ENCODE data around the gene ZSCAN25. TPM values are rescaled to one million over a fixed set of nuclear protein-coding genes. Genes with fewer than 3 reads are reported as not detected.
"Not testable (repeated sequence)": the region's sequence is repeated elsewhere in the genome, so short reads cannot be mapped to it uniquely, and the experiment has no call there.

The ZSCAN25 gene
- total RNA-seq, result 10 to 100 TPM; 10.9 to 26.5 (median 18.4) TPM

DNA sequence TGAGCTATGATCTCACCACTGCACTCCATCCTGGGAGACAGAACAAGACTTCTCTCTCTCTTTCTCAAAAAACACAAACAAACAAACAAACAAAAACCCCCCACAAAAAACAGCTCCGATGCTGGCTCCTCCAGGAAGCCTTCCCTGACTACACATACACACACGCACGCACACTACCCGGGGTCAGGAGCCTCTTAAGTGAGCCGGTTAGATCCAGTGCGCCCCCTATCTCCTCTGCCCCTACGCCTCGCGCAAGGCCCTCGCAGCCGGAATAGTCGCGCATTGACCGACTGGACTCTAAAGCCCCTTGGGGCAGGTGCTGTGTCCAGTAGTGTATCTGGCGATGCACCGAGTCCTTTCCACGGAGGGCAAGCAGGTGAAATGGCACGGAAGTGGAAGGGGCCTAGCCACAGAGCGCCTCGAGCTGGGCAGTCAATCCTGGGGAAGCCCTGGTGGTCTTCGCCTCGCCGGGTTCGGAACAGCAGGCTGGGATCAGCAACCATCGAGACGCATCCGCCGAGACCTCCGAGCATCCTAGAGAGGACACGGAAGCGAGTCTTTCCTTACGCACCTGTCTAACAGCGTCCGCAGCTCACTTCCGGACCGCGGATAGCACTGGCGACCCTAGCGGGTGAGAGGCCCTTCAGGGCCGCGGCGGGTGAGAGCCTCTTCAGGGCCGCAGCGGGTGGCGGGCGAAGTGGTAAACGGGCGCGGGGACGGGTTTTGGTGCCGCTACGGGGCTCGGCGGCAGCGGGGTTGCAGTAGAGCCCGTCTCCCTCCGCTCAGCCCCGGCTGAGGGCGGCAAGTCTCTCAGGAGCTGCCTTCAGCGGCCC, at the start of gene ZSCAN25:
Gene ZSCAN25, plus strand, starts transcription at position 588 of the 833 bp plus-strand sequence. CDS start 2,661 bp downstream, outside the sequence.
- H3K9me3 ChIP-seq, result no peaks in the 10 kb centered on the region
- H3K4me1 ChIP-seq, result peaks cover 0 to 25% (median 7%) of the 10 kb centered on the region in 3 donors
- 0% methylated on average over 2 to 4 of the region's 60 CpGs for WGBS, 2 donors (ENCODE audit: low coverage in 1 of 2)
- no peaks in the 10 kb centered on the region for H3K27me3 ChIP-seq
- peaks cover 0 to 35% of the 10 kb centered on the region in 2 donors for H3K36me3 ChIP-seq
- peak within 1 kb of the TSS; percentile 86 to 96 for H3K4me3 ChIP-seq
- H3K27ac ChIP-seq, result peak within 1 kb of the TSS; percentile 81 to 92 (median 88)
- ATAC-seq, result peak; percentile 97
- TF ChIP-seq POLR2AphosphoS5 (IDR thresholded peaks at IDR 0.05), result peak; percentile 71
- TF ChIP-seq EP300 (IDR thresholded peaks at IDR 0.05), result no peak
- TF ChIP-seq, protein P1, sequence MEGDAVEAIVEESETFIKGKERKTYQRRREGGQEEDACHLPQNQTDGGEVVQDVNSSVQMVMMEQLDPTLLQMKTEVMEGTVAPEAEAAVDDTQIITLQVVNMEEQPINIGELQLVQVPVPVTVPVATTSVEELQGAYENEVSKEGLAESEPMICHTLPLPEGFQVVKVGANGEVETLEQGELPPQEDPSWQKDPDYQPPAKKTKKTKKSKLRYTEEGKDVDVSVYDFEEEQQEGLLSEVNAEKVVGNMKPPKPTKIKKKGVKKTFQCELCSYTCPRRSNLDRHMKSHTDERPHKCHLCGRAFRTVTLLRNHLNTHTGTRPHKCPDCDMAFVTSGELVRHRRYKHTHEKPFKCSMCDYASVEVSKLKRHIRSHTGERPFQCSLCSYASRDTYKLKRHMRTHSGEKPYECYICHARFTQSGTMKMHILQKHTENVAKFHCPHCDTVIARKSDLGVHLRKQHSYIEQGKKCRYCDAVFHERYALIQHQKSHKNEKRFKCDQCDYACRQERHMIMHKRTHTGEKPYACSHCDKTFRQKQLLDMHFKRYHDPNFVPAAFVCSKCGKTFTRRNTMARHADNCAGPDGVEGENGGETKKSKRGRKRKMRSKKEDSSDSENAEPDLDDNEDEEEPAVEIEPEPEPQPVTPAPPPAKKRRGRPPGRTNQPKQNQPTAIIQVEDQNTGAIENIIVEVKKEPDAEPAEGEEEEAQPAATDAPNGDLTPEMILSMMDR (IDR thresholded peaks at IDR 0.05), result peak in 1 of 4 experiments; percentile 69
- TF ChIP-seq POLR2A (IDR thresholded peaks at IDR 0.05), result peak; percentile 45 to 51

DNA sequence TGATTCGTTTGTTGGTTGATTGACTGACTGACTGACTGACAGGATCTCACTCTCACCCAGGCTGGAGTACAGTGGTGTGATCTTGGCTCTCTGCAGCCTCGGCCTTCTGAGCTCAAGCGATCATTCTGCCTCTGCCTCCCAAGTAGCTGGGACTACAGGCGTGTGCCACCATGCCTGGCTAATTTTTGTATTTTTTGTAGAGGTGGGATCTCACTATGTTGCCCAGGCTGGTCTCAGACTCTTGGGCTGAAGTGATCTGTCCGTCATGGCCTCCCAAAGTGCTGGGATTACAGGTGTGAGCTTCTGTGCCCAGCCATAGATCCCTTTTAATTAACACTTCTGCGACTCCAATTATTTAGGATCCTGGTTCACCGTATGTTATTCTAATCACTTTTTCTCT, 48.0 kb upstream of the ZSCAN25 start:
- H3K27me3 ChIP-seq, H3K27ac ChIP-seq, H3K4me3 ChIP-seq, H3K4me1 ChIP-seq, H3K9me3 ChIP-seq, ATAC-seq: not testable (repeated sequence)
- peaks cover 0 to 84% of the 10 kb centered on the region in 2 donors for H3K36me3 ChIP-seq
- WGBS, 2 donors (ENCODE audit: low coverage in 1 of 2), result 92 to 98% methylated on average over 6 to 7 of the region's 7 CpGs

DNA sequence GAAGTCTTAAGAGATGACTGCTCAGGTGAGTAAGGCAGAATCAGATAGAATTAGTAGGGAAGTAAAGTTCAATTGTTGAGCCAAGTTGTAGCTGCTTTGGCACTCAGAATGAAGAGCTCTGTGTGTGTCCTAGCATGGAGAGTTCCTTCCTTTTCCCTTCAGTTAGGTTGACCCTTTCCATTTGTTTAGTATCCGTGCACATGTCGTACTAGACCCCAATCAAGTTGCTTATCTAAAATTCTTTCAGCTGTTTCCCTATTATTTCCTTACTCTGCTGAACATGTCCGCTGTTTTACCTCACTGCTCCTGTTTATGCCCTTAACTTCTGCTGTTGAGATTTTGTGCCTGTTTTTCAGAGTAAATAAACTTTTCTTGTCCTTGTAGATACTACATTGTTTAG, 45.0 kb upstream of the ZSCAN25 start:
- Histone ChIP-seq H3K36me3 (peaks cover 0 to 66% of the 10 kb centered on the region in 2 donors), H3K9me3 (no peaks in the 10 kb centered on the region), H3K4me1 (no peaks in the 10 kb centered on the region), H3K4me3 (no peak overlapping the region), H3K27me3 (no peaks in the 10 kb centered on the region), H3K27ac (no peak overlapping the region)
- no peak for ATAC-seq
- WGBS, 2 donors (ENCODE audit: low coverage in 1 of 2), result 82 to 94% methylated on average over 2 to 3 of the region's 3 CpGs
- TF ChIP-seq POLR2AphosphoS5 (IDR thresholded peaks at IDR 0.05) (no peak), EP300 (IDR thresholded peaks at IDR 0.05) (no peak), POLR2A (IDR thresholded peaks at IDR 0.05) (no peak)
- TF ChIP-seq, protein P1 (IDR thresholded peaks at IDR 0.05), result no peak

DNA sequence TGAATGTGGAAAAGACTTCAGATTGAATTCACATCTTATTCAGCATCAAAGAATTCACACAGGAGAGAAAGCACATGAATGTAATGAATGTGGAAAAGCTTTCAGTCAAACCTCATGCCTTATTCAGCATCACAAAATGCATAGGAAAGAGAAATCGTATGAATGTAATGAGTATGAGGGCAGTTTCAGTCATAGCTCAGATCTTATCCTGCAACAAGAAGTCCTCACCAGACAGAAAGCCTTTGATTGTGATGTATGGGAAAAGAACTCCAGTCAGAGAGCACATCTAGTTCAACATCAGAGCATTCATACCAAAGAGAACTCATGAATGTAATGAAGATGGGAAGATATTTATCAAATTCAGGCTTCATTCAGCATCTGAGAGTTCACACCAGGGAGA, 43.5 kb upstream of the ZSCAN25 start:
- H3K27me3 ChIP-seq, result no peaks in the 10 kb centered on the region
- 85 to 100% methylated on average over 1 of the region's 1 CpG for WGBS, 2 donors (ENCODE audit: low coverage in 1 of 2)
- H3K4me3 ChIP-seq, result no peak overlapping the region
- H3K9me3 ChIP-seq, result no peaks in the 10 kb centered on the region
- no peak for TF ChIP-seq POLR2AphosphoS5 (IDR thresholded peaks at IDR 0.05)
- no peak for TF ChIP-seq POLR2A (IDR thresholded peaks at IDR 0.05)
- TF ChIP-seq EP300 (IDR thresholded peaks at IDR 0.05), result no peak
- TF ChIP-seq, protein P1 (IDR thresholded peaks at IDR 0.05), result no peak
- ATAC-seq, result no peak
- H3K36me3 ChIP-seq, result peaks cover 0 to 57% of the 10 kb centered on the region in 2 donors
- no peaks in the 10 kb centered on the region for H3K4me1 ChIP-seq
- no peak overlapping the region for H3K27ac ChIP-seq

DNA sequence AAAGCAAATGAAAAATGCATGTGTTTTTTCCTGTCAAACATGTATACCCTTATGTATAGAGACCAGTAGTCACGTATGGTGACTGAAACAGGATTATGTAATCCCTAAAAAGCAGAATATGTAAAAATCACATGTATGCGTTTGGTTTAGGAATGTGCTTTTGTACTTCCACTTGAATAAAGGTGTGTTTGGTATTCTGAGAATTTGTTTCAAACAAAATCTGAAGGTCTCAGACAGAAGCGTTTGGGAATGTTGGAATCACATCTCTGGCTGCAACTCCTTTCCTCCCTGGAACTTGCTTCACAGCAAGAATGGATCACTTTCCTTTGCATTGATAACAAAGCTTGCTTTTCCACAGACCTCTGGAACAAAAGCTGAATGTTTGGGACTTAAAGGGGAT, 40.5 kb upstream of the ZSCAN25 start:
- 68 to 70% methylated on average over 3 of the region's 3 CpGs for WGBS, 2 donors (ENCODE audit: low coverage in 1 of 2)
- TF ChIP-seq POLR2A (IDR thresholded peaks at IDR 0.05) (no peak), EP300 (IDR thresholded peaks at IDR 0.05) (no peak), POLR2AphosphoS5 (IDR thresholded peaks at IDR 0.05) (no peak)
- TF ChIP-seq, protein P1 (IDR thresholded peaks at IDR 0.05), result no peak

More for the DNA sequence above, 40.5 kb upstream of the ZSCAN25 start:
- Histone ChIP-seq H3K27ac (no peak overlapping the region), H3K9me3 (no peaks in the 10 kb centered on the region), H3K4me3 (no peak overlapping the region), H3K4me1 (peaks cover 0 to 16% (median 6%) of the 10 kb centered on the region in 3 donors), H3K27me3 (no peaks in the 10 kb centered on the region), H3K36me3 (peaks cover 0 to 38% of the 10 kb centered on the region in 2 donors)
- ATAC-seq, result no peak

All from gastroesophageal sphincter (tissue), 4 donors.